ENCODE results near the gene SPATA9.
"Not testable (repeated sequence)": the region's sequence is repeated elsewhere in the genome, so short reads cannot be mapped to it uniquely, and the experiment has no call there.

The SPATA9 gene

GRCh38 chr5:95672641-95673040 lies 10.2 kb downstream of the SPATA9 start:
- no peak for DNase-seq

- no peak for DNase-seq
These were observed 11.0 kb downstream of the SPATA9 start for GRCh38 chr5:95671826-95672225.

GRCh38 chr5:95670568-95670967 lies 12.2 kb downstream of the SPATA9 start:
- no peak for DNase-seq

- no peak for DNase-seq
These were observed 12.8 kb downstream of the SPATA9 start for GRCh38 chr5:95669985-95670384.

- no peak for DNase-seq
These were observed 13.3 kb downstream of the SPATA9 start for GRCh38 chr5:95669540-95669939.

- DNase-seq = no peak
These were observed 14.1 kb downstream of the SPATA9 start for GRCh38 chr5:95668728-95669127.

- no peak for DNase-seq
These were observed 14.6 kb downstream of the SPATA9 start for GRCh38 chr5:95668216-95668615.

- DNase-seq = no peak
These were observed 15.1 kb downstream of the SPATA9 start for GRCh38 chr5:95667678-95668077.

- no peak for DNase-seq
These were observed 15.7 kb downstream of the SPATA9 start for GRCh38 chr5:95667061-95667618.

- no peak for DNase-seq
These were observed 18.5 kb downstream of the SPATA9 start for GRCh38 chr5:95664204-95664786.

- no peak for DNase-seq
These were observed 19.8 kb downstream of the SPATA9 start for GRCh38 chr5:95662946-95663345.

GRCh38 chr5:95660060-95660459 lies 22.7 kb downstream of the SPATA9 start:
- DNase-seq = no peak

- DNase-seq = no peak
These were observed 27.2 kb downstream of the SPATA9 start for GRCh38 chr5:95655575-95655974.

GRCh38 chr5:95654196-95654595 lies 28.6 kb downstream of the SPATA9 start:
- DNase-seq = no peak

- no peak for DNase-seq
These were observed 29.9 kb downstream of the SPATA9 start for GRCh38 chr5:95652849-95653248.

- no peak for DNase-seq
These were observed 32.8 kb downstream of the SPATA9 start for GRCh38 chr5:95649842-95650620.

- DNase-seq = no peak
These were observed 33.5 kb downstream of the SPATA9 start for GRCh38 chr5:95649274-95649673.

- DNase-seq = no peak
These were observed 34.6 kb downstream of the SPATA9 start for GRCh38 chr5:95647886-95648860.

GRCh38 chr5:95646569-95647431 lies 36.0 kb downstream of the SPATA9 start, which contains the start of gene RFESD:
Gene RFESD (plus strand): TSS chr5:95646777. CDS start chr5:95652272, 5,495 bp downstream.
- peak; percentile 55 for DNase-seq

- DNase-seq = not testable (repeated sequence)
These were observed 36.6 kb downstream of the SPATA9 start for GRCh38 chr5:95646226-95646568.

GRCh38 chr5:95644351-95645042 lies 38.3 kb downstream of the SPATA9 start:
- DNase-seq = no peak

All from NCI-H2081 treated with DMSO at 0.1 percent for 48 hours (cell line).